H1 (cell line): Measurements from ENCODE around the gene TMEM255B.

Experiments
- ATF3 ChIP-seq: IDR thresholded peaks from 2 replicates; pipeline ENCODE4 v1.6.1; 2011; ENCODE audit warnings: low read depth, mild to moderate bottlenecking, low read length; ENCODE audit not compliant: insufficient read depth
- EZH2 ChIP-seq: fragments of 200-600 bp; sonication (generic); IDR thresholded peaks from 2 replicates; pipeline ENCODE4 v1.7.1; 2012; ENCODE audit warnings: low read depth, mild to moderate bottlenecking, moderate library complexity, low read length, inconsistent platforms; ENCODE audit not compliant: severe bottlenecking
- POLR2A ChIP-seq, 2 experiments: IDR thresholded peaks; 1 replicate in 1 of 2; 2 replicates in 1 of 2; pipeline ENCODE4 v1.6.1; 2011; ENCODE audit warnings: low read depth in 2 of 2, low read length in 2 of 2, mild to moderate bottlenecking in 2 of 2; ENCODE audit errors: control extremely low read depth in 1 of 2
- POLR2AphosphoS5 ChIP-seq: IDR thresholded peaks from 2 replicates; pipeline ENCODE4 v1.6.1; 2011; ENCODE audit warnings: low read depth, low read length
- RAD21 ChIP-seq, 2 experiments: IDR thresholded peaks in 1 of 2; conservative IDR thresholded peaks in 1 of 2; 2 replicates each; pipeline ENCODE4 v1.6.1; 2011; ENCODE audit warnings: low read depth in 2 of 2, low read length in 2 of 2, improper control_type of control experiment in 1 of 2, inconsistent platforms in 1 of 2, mild to moderate bottlenecking in 1 of 2, moderate library complexity in 1 of 2
- YY1 ChIP-seq: IDR thresholded peaks from 2 replicates; pipeline ENCODE4 v1.6.1; 2011; ENCODE audit warnings: low read depth, mild to moderate bottlenecking, low read length

GRCh38 chr13:113841353-113841650, 82.3 kb downstream of the TMEM255B start:
- TF ChIP-seq ATF3 (no peak), EZH2 (no peak), POLR2A (IDR thresholded peaks at IDR 0.05; ENCODE audit: control extremely low read depth in 1 of 2, low read depth in 2 of 2, low read length in 2 of 2) (no peak), RAD21 (IDR thresholded peaks at IDR 0.05 in 1 of 2, conservative IDR thresholded peaks at IDR 0.05 in 1 of 2; ENCODE audit: low read depth in 2 of 2, low read length in 2 of 2) (no peak), POLR2AphosphoS5 (no peak), YY1 (no peak)
